HG03442 (cell line): Measurements from ENCODE around the gene ROR1.

ENCODE experiments used
- ATAC-seq: cut with Tn5 transposase; IDR thresholded peaks from one replicate; pipeline ENCODE4 v1.9.1; 2021; ENCODE audit warnings: mild to moderate bottlenecking, moderate library complexity; ENCODE audit not compliant: unreplicated experiment

The ROR1 gene

DNA sequence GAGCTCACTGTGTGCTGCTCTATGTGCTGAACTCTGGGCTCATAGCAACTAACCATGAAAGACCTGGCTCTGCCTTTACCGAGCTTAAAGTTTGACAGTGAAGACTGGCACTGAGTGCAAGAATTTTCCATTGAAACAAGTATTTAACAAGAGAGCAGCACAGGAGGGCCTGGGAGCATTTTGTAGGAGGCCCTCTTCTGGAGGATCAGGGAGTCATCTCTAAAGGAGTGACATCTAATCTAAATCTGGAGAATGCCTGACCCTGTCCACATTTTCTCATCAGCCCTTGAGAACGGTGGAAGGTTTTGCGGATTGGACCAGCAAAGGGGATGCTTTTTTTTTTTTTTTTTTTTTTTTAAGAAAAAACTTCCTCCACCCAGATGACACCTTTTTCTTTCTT, 150.8 kb downstream of the ROR1 start:
- no peak for ATAC-seq

DNA sequence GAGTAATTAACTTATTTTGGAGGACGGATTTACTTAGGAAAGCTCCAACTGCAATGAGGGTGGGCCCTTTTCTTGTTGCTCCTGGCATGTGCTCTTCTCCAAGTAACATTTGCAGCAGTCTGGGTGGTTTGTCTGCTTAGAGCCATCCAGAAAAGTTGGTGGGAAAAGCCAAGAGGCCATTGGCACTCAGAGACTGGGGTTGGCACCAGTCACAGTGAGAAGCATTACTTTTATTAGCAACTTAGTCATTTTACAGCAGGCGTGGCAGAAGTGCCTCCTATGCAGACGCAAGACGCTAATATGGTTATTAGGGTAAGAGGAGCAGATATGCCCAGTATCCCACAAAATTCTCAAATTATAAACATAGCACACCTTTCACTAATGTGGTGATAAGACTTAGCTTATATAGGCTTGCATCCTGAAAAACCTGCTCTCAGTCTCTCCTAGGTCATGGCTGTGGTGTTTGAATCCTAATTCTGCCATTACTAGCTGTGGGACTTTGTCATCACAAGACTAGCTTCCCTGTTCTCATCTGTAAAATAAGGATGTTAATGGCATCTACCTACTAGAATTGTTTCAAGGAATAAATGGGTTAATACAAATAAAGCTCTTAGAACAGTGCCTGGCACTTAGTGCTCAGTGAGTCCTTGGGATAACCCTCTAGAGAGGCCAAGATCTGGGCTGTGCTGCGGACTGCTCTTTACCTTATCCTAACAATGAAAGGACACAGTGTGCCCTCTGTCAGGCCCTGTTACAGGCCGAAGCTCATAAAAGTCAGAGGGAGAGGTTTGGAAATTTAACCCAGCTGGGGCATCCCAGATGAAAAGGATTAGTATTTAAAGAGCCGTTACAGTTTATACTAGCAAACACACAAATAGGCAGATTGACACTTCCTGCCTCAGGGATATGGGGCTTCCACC, 154.6 kb downstream of the ROR1 start:
- ATAC-seq: no peak

DNA sequence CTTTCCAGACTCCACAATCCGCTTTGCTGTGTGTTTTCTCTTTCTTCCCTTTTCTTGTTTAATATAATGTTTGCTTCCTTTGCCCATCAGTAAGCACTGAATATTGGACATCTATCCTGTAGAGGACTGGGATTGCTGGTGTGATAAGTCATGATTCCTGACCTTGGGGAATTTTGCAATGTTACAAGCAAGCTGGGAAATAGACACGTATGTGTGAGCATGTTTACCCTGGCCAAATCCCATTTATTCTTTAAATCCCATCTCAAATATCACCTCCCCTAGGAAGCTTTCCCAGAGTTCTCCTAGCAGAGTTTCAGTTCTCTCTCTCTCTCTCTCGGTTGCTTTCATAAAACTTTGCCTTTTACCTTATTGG, 155.3 kb downstream of the ROR1 start:
- no peak for ATAC-seq

DNA sequence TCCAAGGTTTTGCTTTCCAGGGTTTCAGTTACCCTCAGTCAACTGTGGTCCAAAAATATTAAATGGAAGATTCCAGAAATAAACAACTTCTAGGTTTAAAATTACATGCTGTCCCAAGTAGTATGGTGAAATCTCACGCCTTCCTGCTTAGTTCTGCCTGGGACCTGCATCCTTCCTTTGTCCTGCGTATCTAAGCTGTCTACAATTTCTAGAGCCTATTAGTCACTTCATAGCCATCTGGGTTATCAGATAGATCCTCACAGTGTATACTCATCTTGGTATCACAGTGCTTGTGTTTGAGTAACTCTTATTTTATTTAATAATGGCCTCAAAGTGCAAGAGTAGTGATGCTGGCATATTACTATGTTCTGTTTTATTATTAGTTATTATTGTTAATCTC, 157.7 kb downstream of the ROR1 start:
- ATAC-seq: no peak

- no peak for ATAC-seq
Observed at GRCh38 chr1:63934697-63935096, 160.9 kb downstream of the ROR1 start.

- no peak for ATAC-seq
Observed at GRCh38 chr1:63935143-63935542, 161.3 kb downstream of the ROR1 start.

- ATAC-seq: no peak
Observed at GRCh38 chr1:63935553-63935952, 161.7 kb downstream of the ROR1 start.

GRCh38 chr1:63936276-63936675, 162.5 kb downstream of the ROR1 start:
- no peak for ATAC-seq

DNA sequence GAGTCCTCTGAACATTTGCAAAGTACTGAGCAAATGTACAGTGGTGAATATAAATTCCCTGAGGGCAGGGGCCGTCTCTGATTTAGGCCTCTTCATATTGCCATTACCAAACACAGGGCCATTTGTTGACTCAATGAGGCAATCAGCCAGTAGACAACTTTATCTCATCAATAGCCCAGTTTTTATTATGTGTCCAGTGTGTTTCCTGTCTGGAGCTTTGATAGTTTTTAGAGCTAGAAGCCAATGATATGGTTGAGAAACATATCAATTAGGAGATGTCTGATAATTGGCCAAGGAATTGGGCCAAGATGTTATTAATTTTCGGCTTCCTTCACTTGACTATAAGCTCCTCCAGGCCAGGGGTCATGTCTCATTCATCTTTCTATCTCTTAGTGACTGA, 163.0 kb downstream of the ROR1 start:
- no peak for ATAC-seq

DNA sequence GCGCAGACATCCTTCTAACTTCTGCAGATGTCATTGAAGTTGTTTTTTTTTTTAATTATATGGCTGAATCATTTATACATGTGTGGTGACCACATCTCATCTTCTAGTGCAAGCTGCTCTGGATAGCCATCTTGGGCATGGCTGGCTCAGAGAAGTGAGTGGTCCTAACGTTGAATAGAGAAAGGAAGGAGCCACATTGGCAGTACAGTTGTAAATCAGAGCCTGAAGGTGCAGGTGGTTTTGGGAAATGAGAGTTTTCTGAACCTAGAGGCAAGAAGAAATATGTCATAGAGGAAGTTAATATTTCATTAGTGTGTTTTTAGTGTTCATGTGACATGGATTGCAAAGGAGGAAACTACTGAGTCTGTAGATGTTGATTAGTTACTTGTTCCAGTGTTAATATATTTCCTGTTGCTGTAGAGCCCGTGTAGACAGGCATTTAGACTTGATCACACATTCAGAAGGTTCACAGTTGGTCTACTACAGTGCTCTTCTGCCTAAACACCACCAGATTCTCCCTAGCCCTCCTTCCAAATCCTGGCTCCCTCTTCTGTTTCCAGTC, 163.7 kb downstream of the ROR1 start:
- no peak for ATAC-seq

DNA sequence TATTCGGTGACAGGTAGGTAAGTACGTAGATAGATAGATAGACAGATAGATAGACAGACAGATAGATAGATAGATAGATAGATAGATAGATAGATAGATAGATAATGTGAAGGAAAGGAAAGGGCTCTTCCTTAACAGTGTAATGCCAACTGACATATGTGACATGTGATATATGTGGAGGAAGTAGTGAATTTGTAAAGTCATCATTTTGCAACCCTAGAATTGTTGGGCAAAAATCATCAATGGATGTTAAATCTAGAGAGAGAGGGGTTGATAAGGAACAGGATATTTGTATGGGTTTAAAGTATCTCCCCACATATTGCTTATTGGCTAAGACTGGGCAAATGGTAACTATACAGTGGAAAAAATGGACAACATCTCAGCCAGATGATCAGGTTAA, 166.6 kb downstream of the ROR1 start:
- ATAC-seq: no peak

DNA sequence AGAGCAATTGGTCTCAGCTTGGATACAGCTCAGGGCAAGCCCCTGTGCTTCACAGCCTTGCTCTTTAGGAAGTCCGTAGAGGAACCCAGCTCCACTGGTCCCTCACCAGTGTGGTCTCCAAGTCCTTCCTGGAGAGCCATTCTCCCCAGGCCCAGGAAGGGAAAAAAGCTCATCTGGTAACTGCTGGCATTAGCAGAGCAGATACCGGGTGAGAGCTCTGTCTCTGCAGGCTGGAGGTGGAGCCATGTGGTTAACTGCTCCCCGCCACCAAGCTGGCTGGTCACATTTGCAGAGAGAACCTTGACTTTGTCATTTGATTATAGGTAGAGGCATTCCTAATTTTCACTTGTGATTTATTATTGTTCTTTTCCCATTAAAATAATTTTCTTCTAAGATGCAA, 169.6 kb downstream of the ROR1 start:
- ATAC-seq: no peak

DNA sequence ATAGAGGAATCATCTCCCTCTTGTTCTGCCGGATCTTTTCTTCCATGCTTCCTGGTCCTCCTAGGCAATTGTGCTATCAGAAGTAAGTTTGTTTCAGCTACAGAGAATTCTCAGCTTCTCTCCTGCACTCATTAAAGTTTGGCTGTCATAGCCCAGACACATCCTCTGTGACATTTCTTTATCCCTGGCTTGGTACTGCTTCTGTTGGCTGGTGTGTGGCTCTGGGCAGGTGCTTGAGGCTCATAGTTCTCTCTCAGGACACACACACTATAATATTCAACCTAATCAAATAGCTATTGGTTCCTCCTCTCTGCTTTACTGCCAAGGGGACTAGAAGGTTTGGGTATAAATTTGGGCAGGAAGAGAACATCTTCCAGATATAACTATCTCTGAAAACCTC, 172.1 kb downstream of the ROR1 start:
- ATAC-seq: no peak

- no peak for ATAC-seq
Observed at GRCh38 chr1:63946866-63947491, 173.2 kb downstream of the ROR1 start.

DNA sequence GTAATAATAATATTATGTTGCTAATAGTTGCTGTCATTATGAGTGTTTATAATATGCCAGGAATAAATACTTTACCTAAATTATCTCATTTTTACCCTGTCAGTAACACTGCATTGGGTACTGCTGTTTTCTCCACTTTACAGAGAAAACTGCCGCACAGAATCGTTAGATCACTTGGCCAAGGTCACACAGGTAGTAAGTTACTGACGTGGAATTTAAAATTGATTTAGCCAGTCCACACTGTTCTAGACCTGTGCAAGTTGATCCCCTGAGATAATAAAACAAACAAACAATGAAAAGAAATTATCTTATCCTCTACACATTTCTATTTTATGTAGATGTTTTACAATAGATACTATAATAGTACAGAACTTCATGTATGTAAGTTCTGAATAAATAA, 174.1 kb downstream of the ROR1 start:
- no peak for ATAC-seq

GRCh38 chr1:63950023-63950422, 176.2 kb downstream of the ROR1 start:
- no peak for ATAC-seq

DNA sequence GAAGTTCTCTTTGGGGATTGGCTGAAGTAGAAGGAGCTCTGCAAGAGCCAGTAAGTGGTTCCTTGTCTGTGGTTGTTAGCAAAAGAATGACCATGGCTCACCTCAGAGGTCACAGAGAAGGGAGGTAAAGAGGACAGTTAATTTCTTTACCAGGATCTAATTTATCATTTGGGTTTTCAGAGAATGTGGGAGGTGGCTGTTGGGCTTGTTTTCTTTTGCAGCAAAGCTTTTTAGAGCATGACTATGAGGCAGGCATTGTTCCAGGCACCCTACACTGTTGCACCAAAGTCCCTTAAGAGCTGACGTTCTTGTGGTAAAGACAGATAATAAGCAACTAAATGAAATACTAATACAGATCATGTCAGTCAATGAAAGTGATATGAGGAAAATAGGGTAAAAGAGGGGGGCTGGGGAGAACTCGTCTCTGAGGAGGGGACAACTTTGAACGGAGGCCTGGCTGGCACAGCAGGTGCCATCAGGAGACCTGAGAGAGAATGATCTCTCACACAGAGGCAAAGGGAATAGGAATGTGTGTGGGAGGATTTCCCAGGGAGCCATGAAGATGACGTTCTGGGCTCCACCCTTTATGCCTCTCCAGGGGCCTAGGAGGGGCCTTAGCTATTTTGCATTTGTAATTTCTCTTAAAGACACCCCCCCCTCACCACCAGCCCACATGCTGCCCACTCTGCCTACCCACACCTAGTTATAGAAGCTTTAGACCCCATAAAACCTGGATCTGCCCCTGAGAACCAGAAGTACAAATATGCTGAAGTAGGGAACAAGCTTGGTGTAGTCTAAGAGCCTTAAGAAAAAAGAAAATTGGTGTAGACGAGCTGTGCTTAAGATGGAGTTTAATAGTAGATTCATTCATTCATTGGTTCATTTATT, 177.5 kb downstream of the ROR1 start:
- ATAC-seq: no peak

GRCh38 chr1:63954187-63954586, 180.4 kb downstream of the ROR1 start:
- ATAC-seq: no peak

- ATAC-seq: no peak
Observed at GRCh38 chr1:63955370-63956145, 181.7 kb downstream of the ROR1 start.

DNA sequence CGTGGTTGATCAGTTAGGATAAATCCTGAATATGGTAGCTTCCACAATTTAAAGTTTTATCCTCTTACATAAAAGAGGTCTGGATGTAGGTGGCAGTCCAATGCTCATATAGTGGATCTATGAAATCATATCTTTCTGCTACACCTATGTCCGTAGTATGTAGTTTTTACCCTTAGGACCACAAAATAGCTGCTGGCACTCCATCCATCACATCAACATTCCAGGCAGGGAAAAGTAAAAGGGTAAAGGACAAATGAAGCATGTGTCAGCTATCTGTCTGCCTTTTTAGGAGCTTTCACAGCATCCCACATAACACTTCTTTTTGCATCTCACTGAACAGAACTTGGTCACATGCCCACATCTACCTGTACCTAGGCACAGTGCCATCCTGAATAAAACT, 184.7 kb downstream of the ROR1 start:
- ATAC-seq: no peak
